HG02938 (cell line): Measurements from ENCODE around the gene DAP3.
"Not testable (repeated sequence)": the region's sequence is repeated elsewhere in the genome, so short reads cannot be mapped to it uniquely, and the experiment has no call there.

Experiments used
- ATAC-seq: cut with Tn5 transposase; IDR thresholded peaks from one replicate; pipeline ENCODE4 v1.9.1; 2021; ENCODE audit warnings: mild to moderate bottlenecking, moderate library complexity; ENCODE audit not compliant: unreplicated experiment

DAP3 gene

GRCh38 chr1:155689081-155689607 is at the start of gene DAP3:
Gene DAP3, plus strand, starts transcription at chr1:155689091. Its CDS starts 20,689 bp downstream, at chr1:155709780.
- not testable (repeated sequence) for ATAC-seq

GRCh38 chr1:155640367-155640766 is 48.5 kb upstream of the DAP3 start:
- ATAC-seq: no peak

- not testable (repeated sequence) for ATAC-seq
These were observed 46.2 kb upstream of the DAP3 start for GRCh38 chr1:155642559-155643180.

GRCh38 chr1:155643230-155643629 is 45.7 kb upstream of the DAP3 start:
- ATAC-seq: no peak

GRCh38 chr1:155645034-155645598 is 43.8 kb upstream of the DAP3 start:
- no peak for ATAC-seq

GRCh38 chr1:155645648-155646047 is 43.2 kb upstream of the DAP3 start:
- no peak for ATAC-seq

- ATAC-seq: no peak
These were observed 42.6 kb upstream of the DAP3 start for GRCh38 chr1:155646307-155646706.

GRCh38 chr1:155648207-155649147 is 40.4 kb upstream of the DAP3 start:
- no peak for ATAC-seq

- ATAC-seq: no peak
These were observed 39.2 kb upstream of the DAP3 start for GRCh38 chr1:155649676-155650075.

GRCh38 chr1:155650231-155650757 is 38.6 kb upstream of the DAP3 start:
- no peak for ATAC-seq

- ATAC-seq: no peak
These were observed 36.8 kb upstream of the DAP3 start for GRCh38 chr1:155651861-155652661.

- no peak for ATAC-seq
These were observed 35.9 kb upstream of the DAP3 start for GRCh38 chr1:155652951-155653350.

GRCh38 chr1:155657463-155657862 is 31.4 kb upstream of the DAP3 start:
- ATAC-seq: no peak

GRCh38 chr1:155661239-155661638 is 27.7 kb upstream of the DAP3 start:
- ATAC-seq: not testable (repeated sequence)

- no peak for ATAC-seq
These were observed 19.4 kb upstream of the DAP3 start for GRCh38 chr1:155669233-155670162.

- ATAC-seq: no peak
These were observed 17.1 kb upstream of the DAP3 start for GRCh38 chr1:155671750-155672149.

GRCh38 chr1:155673003-155673402 is 15.9 kb upstream of the DAP3 start:
- ATAC-seq: no peak

- no peak for ATAC-seq
These were observed 10.9 kb upstream of the DAP3 start for GRCh38 chr1:155678027-155678426.

- ATAC-seq: not testable (repeated sequence)
These were observed 9.9 kb upstream of the DAP3 start for GRCh38 chr1:155678992-155679391.
